AG09309 (cell line): ENCODE data around the gene PXK.

Experiments
- DNase-seq: peaks from one replicate; pipeline ENCODE4 v3.0.0-alpha.2; 2010; ENCODE audit warnings: low read depth
- H3K4me3 ChIP-seq: 2 replicates; pipeline ENCODE4 v1.5.1; 2011; ENCODE audit warnings: mild to moderate bottlenecking, low read depth, low read length, moderate library complexity; ENCODE audit not compliant: control insufficient read depth
- TF ChIP-seq, protein P1 (sequence below): IDR thresholded peaks from 2 replicates; pipeline ENCODE4 v1.5.1; 2011; ENCODE audit warnings: mild to moderate bottlenecking, low read depth, low read length, inconsistent platforms; ENCODE audit not compliant: insufficient read depth, control insufficient read depth; ENCODE audit errors: missing control alignments

PXK gene

DNA sequence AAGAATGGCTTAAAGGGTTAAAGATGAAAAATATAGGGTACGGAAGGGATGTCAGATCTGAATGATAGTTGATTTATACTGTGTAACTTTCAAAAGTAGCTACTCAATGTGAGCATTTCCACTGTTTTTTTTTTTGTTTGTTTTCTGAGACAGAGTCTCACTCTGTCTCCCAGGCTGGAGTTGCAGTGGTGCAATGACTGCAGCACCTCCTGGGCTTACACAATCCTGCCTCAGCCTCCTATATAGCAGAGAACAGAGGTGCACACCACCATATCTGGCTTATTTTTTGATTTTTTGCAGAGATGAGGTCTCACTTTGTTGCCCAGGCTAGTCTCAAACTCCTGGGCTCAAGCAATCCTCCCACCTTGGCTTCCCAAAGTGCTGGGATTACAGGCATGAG, 9.9 kb upstream of the PXK start:
- no peak for DNase-seq
- no peak overlapping the region for H3K4me3 ChIP-seq
- TF ChIP-seq, protein P1, sequence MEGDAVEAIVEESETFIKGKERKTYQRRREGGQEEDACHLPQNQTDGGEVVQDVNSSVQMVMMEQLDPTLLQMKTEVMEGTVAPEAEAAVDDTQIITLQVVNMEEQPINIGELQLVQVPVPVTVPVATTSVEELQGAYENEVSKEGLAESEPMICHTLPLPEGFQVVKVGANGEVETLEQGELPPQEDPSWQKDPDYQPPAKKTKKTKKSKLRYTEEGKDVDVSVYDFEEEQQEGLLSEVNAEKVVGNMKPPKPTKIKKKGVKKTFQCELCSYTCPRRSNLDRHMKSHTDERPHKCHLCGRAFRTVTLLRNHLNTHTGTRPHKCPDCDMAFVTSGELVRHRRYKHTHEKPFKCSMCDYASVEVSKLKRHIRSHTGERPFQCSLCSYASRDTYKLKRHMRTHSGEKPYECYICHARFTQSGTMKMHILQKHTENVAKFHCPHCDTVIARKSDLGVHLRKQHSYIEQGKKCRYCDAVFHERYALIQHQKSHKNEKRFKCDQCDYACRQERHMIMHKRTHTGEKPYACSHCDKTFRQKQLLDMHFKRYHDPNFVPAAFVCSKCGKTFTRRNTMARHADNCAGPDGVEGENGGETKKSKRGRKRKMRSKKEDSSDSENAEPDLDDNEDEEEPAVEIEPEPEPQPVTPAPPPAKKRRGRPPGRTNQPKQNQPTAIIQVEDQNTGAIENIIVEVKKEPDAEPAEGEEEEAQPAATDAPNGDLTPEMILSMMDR = no peak

DNA sequence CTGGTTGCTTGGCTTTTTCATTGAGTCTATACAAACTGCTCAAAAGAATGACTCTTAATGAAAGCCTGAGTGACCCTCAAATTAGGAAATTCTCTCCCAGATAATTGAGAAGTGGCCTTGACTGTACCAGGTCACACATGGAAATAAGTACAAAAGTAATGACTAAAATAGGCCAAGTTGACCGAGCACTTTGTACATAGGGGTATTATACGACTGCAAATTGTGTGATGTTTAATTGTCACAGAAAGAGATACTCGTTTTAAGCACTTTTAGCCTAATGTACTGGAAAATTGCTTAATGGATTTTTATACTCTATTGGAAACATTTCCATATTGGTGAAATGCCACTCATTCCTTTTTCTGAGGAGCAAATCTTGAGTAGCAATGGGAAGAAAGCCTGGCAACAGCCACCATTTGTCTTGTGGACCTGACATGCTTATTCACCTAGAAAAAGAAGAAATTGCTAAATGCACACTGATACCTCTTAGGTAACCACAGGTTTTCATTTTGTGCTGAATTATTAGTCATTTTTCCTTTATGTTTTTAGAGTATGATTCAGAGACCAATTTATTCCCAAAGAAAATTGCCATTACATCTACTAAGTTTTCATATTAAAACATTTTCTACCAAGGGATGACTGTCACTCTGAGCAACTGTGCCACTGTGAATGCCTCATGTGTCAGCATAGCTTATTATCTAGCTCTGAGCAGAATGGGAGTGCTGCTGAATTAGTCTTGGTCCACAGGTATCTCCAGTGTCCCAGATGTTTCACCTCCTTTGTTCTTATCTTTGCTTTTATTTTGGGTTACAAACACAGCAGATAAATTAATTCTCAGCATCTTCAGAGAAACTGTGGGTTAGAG, 8.9 kb upstream of the PXK start:
- TF ChIP-seq, protein P1 = no peak
- H3K4me3 ChIP-seq = no peak overlapping the region
- no peak for DNase-seq

DNA sequence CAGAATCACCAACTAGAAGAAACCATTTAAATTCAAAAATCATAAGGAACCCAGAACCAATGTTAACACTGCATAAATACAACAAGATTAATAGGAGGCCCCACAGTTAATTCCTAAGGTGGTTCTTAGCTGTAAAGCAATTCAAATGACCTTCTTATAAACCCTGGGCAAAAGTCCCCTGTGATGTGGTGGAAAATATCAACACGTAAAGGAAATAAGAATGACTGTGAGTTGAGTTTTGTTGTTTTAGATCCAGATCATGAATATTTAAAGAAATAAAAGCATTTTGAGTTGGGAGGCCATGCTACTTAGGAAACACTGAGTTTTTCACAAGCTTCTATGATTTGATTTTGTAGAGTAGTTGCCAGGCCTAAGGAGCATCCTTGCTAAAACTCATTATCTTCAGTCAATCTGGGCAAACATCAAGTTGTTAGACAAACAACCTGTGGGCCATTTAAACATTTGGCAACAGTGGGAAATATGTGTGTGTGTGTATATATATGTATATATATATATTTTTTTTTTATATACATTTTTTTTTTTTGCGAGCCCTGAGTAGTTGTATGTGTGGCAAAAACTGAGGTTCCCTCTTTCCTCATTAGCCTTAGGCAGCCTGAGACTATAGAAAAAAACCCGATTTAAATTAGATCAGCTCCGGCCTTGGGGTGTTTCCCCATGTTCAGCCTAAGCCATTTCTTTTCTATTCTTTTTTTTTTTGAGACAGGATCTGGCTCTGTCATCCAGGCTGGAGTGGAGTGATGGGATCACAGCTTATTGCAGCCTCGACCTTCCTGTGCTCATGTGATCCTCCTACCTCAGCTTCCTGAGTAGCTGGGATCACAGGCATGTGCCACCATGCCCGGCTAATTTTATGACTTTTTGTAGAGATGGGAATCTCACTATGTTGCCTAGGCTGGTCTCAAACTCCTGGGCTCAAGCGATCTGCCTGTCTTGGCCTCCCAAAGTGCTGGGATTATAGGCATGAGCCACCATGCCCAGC, 8.0 kb upstream of the PXK start:
- no peak overlapping the region for H3K4me3 ChIP-seq
- DNase-seq = no peak
- TF ChIP-seq, protein P1 = no peak

DNA sequence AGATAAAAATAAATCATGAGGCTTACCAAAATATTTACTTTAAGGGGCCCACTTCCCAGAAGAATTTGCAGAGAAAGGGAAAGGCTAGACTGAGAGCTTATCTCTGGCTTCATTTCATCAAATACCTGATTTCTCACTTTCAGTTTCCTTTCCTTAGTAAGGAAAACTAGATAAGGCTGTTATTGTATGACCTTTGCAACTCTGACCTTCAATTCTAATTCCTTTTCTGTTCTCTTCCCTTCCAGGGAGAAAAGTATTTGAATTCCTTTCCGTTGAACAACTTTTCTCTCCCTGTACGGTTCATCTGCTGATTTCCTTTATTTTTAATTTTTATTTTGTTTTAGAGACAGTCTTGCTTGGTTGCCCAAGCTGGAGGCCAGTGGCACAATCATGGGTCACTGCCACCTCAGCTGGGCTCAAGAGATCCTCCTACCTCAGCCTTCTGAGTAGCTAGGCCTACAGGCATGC, 7.1 kb upstream of the PXK start:
- TF ChIP-seq, protein P1 = no peak
- no peak for DNase-seq
- H3K4me3 ChIP-seq = no peak overlapping the region

DNA sequence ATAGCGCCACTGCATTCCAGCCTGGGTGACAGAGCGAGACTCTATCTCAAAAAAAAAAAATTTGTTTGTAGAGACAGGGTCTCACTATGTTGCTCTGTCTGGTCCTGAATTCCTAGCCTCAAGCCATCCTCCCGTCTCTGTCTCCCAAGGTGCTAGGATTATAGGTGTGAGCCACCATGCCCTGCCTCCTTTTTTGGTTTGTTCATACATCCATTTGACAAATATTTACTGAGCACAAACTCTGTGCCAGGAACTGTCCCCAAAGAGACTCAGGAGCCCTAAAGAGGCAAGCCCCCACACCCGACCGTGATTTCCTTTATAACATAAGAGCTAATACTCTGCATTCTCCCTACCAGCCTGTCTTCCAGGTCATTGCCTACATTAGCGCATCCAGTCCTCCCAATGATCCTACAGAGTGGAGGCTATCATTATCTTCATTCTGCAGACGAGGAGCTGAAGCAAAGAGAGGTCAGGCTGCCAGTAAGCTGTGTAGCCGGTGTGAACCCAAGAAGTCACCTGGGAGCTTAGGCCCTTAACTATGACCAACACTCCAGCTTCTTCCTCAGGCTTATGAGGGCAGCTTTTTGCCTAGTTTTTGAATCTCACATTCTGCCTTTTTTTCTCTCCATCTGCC, 6.3 kb upstream of the PXK start:
- TF ChIP-seq, protein P1 = no peak
- no peak overlapping the region for H3K4me3 ChIP-seq
- DNase-seq = no peak
